Activated T-cell treated with anti-CD3 and anti-CD28 coated beads, Interleukin-2, amount 50 U/mL, for 1 hour (primary cell): ENCODE results near the gene TYMP.

Source experiments
- DNase-seq: peaks from one replicate; pipeline ENCODE4 v3.0.0-alpha.2; 2020

The TYMP gene

DNA sequence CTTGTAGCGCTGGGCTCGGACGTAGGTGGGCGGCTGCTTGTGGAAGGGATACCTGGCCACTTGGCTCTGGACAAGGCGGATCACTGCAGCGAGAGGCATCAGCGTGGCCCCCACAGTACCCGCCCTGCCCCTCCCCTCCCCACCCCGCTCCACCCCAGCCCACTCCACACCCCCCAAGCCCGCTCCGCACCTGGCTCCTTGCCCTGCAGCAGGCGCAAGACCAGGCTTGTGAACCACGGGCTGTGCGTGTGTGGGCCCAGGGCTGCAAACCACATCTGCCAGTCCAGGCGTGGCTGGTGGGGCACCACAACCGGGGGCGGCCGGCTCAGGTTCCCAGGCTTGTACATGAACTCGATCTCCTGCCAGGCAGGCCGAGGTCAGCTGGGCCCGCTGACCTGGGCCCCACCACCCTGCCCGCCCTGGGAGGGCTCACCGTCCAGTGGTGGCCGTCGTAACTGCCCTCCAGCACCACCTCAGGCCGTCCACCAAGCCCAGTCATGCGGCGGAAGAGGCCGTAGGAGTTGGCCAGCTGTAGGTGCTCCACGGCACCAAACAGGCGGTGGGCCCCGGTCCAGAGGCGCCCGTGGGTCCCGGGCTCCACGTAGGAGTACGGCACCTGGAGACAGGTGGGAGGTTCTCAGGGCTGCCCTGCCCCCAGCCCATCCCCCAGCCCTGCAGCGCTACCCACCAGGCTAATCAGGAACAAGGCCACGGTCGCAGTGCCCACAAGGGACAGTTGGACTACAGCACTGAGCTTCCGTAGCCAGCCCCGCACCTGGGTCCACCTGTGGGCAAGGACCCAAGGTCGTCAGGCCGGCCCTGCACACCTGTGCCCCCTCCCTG, 25.2 kb downstream of the TYMP start:
- DNase-seq, result no peak

DNA sequence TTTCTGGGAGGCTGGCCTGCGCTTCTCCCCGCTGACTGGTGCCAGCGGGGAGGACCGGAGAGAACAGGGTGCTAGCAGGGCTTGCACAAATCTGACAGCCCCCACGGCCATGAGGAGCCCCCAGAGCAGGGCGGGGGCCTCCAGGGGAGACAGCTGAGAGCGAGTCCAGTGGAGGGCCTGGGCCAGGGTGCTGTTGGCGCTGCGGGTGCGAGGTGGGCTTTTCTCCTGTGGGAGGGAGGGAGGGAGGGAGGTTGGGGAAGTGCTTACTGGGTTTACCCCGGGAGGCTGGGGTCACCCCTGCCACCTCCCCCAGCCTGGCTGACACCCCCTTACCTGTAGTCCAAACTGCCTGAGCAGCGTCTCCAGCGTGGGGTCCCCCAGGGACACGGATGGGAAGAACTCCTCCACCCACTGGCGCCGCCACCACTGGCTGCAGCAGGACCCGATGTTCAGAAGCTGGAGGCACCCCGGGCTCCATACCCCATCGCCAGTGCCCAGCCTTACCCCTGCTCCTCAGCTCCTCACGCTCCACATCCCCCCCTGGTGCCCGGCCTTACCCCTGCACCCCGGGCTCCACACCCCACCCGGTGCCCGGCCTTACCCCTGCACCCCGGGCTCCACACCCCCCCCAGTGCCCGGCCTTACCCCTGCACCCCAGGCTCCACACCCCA, 26.2 kb downstream of the TYMP start:
- no peak for DNase-seq

DNA sequence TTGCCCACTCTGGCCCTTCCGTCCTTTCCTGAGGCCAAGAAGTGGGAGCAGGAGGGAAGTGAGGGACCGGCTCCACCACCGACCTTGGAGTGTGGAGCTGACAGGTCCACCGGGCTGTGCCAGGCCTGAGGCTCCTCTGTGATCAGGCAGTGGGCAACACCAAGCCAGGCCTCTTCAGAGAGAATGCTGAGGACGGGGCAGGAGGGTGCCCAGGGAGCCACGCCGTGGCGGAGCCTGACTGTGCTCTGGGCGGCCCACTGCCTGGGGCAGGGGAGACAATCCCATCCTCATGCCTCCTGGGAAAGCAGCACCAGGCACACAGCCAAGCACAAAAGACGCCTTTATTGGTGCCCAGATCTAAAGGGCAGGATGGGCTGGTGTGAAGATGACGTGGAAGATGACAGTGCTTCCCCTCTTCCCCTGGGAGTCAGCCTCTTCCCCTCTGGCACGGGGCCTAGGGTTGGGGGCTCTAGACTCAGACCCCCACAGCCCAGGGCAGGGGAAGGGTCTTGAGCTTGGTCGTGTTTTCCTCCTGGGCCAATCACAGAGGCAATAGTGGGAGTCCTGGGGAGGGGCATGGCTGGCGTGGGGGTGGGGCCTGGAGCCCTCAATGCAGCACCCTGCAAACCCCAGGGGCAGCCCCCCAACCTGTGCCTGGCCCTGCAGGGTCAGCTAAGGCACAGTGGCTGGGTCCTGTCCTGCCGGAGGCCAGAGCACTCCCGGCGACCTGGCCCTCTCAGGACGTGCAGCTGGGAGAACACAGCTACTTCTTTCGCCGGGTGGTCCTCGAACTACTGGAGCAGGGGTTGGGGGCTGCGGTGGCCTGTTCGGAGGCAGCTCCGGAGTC, 27.0 kb downstream of the TYMP start:
- DNase-seq, result no peak

- no peak for DNase-seq
These were observed 27.7 kb downstream of the TYMP start for GRCh38 chr22:50502096-50502495.

DNA sequence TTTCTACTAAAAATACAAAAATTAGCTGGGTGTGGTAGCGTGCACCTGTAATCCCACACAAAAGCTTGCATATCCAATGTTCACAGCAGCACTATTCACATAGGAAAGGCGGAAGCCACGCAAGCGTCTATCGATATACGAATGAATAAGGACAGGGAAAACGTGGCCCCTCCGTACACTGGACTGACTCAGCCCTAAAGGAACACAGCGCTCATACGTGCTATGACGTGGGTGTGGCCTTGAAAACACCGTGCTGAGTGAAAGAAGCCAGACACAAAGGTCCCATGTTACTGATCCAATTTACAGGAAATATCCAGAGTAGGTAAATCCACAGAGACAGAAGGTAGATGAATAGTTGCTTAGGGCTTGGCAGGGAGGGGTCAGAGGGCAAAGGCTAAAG, 29.4 kb downstream of the TYMP start:
- no peak for DNase-seq

DNA sequence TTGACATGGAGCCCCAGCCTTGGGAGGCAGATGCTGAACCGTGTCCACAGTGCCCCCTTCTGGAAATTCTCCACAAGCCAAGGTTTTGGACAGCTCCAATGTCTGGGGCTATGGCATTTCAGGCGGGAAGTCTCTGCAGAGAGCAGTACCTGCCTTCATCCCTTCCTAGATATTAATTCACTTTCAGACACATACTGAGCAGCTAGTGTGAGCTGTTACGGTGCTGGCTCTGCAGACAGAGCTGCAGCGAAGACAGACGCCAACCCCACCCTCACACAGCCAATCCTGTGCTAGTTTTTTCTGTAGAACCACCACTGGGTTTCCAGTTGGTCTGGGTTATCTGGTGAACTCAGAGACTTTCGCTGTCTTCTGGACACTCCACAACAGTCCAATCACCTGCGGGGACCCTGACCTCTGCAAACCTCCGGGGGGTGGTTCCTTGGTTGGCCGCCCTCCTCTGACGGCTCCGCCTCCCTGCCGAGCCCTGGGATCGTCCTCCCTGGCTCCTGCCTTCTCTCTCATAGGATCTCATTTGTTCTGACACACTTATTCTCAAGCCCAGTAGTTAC, 31.4 kb downstream of the TYMP start:
- peak; percentile 66 for DNase-seq

DNA sequence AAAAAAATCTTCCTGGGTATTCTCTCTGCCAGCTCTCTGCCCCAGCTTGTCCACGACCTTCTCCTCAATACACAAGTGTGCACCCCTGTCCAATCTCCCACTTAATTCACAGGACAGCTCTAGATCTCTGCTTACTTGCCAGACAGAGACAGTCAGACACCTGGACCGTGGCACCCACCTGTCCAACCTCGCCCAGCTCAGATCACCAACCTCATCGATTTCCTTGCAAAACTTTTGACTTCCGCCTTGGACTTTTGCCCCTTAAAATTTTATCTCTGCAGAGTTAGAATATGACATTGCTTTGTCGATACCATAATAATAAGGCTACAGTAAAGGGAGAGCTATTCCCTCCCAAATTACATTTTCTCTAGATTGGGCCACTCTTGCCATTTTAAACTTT, 32.7 kb downstream of the TYMP start:
- DNase-seq, result no peak

- no peak for DNase-seq
These were observed 39.1 kb downstream of the TYMP start for GRCh38 chr22:50490531-50491308.

DNA sequence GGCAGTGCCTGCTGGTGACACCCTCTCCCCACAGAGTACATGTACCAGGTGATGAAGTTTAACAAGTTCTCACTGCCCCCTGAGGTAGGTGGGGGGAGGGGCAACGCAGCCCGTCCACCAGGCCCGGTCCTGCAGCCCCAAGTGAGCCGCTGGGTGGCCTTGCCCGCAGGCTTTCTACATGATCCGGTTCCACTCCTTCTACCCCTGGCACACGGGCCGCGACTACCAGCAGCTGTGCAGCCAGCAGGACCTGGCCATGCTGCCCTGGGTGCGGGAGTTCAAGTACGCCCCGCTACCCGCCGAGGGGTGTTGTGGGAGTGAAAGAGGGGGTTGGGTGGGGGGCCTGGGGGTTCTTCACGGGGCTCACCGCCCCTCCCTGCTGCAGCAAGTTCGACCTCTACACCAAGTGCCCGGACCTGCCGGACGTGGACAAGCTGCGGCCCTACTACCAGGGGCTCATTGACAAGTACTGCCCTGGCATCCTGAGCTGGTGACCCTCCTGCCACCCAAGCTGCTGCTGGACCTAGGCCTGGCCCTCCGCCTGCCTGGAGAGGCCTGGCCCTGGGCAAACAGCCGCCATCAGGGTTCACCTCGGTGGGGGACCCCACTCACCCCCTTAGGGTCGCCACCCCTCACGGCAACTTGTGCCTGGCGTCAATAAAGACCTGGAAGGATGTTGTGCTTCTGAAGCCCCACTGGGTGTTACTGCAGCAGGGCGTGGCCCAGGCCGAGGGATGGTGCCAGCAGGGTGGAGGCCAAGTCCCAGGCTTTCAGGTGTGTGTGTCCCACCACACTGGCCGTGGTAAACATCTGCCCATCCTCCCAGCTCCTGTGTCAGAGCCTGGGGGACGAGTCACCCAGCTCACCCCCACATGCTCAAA, 40.2 kb downstream of the TYMP start:
- no peak for DNase-seq

- DNase-seq, result no peak
These were observed 40.9 kb downstream of the TYMP start for GRCh38 chr22:50488886-50489285.

GRCh38 chr22:50488006-50488677, 41.7 kb downstream of the TYMP start:
- no peak for DNase-seq

- DNase-seq, result no peak
These were observed 42.4 kb downstream of the TYMP start for GRCh38 chr22:50487290-50488005.

- no peak for DNase-seq
These were observed 43.1 kb downstream of the TYMP start, which contains the start of gene MIOX for GRCh38 chr22:50486561-50487289. TSS of gene MIOX (plus strand) at chr22:50486859. CDS start at chr22:50486898, 39 bp downstream.

DNA sequence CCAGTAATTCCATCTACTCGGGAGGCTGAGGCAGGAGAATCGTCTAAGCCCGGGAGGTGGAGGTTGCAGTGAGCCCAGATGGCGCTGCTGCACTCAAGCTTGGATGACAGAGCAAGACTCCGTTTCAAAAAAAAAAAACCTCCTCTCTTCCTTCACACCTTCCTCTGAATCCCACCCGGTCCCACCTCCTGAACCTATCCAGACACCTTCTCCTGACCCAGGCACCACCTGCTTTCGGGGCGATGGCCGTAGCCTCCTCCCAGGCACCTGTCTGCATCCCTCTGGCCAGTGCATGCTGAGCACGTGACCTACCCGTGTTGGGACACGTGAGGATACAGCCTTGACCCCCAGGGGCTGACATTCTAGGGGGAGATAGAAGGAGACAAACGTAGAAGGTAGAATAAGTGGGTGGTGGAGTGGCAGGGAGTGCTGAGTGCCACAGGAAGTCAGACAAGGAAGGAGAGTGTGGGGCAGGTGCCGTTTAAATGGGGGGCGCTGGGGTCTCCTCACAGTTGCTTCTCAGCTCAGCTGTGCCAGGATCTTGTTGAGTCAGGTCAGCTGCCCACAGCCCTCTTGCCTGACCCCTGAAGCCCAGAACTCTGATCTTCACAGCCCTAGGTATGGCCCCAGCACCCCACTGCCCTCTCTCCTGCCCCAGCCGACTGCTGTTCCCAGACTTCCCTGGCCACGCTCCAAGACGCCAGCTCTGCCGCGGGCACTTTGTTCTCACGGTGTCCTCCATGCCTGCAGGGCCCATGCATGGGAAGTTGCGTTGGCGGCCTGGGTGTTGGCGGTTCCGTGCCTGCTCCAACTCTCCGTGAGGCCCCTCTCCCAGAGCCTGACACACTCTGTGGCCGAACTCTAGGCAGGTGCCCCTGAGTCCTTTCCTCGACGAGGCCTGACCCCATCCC, 44.3 kb downstream of the TYMP start:
- DNase-seq, result no peak

DNA sequence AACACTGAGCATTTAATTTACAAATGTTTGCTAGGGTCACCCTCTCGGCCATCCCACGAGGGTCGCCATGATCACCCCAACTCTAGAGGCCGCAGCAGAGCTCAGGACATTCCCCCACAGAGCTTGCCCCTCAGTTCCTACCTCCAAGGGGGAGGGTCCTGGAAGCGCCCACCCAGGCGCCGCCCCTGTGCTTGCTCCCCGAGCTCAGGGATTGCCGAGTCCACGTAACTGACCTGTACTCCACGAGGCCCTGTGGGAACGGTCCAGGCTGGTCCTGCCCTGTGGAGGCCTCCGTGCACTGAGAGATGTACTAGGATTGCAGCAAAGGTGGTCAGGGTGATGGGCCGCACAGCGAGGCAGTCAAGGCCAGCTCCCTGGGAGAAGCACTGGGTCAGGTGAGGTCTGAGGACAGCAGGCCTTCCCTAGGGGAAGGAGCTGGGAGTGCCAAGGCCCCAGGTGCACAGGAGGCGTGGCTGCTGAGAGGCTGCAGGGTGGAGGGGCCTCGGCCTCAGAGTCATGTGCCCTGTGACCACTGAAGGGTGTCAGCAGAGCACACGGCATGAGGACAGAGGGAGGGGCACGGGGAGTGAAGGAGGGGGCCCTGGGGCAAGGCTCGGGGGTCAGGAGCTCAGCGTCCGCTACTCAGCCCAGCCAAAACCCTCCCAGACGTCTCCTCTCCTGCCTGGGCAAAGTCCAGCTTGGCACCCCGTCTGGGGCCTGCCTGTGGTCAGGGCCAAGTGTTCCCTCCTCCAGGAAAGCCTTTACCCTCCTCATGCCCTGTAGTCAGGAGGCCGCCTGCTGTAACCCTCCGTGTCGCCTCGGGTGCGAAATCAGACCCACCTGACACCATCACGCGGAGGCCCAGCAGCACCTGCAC, 45.6 kb downstream of the TYMP start:
- DNase-seq, result no peak

GRCh38 chr22:50483556-50483955, 46.3 kb downstream of the TYMP start:
- no peak for DNase-seq

DNA sequence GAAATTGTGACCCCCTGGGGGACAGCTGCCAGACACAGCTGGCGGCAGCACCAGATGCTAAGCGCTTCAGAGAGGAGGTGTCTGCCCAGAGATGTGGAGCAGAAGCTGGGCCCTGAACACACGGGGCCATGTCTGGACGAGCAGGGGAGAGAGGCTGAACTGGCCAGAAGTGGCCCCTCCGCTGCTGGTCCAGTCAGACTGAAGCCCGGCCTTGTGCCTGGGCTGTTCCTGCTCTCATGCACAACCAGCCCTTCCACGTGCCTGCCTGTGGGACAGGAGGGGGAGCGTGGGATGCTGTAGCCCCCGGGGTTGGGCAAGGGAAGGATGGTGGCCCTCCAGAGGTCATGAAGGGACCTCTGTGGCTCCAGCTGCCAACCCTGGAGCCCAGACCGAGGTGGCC, 46.7 kb downstream of the TYMP start:
- DNase-seq, result no peak
